ENCODE data around the gene TRIM56. TPM values are rescaled to one million over a fixed set of nuclear protein-coding genes. Genes with fewer than 3 reads are reported as not detected.

Gene TRIM56
- total and polyA plus RNA-seq, 2 of the 13 experiments (the other 11 are each of a cell fraction or from before 2014, with no cell fraction given): 3.2 to 7.1 TPM

DNA sequence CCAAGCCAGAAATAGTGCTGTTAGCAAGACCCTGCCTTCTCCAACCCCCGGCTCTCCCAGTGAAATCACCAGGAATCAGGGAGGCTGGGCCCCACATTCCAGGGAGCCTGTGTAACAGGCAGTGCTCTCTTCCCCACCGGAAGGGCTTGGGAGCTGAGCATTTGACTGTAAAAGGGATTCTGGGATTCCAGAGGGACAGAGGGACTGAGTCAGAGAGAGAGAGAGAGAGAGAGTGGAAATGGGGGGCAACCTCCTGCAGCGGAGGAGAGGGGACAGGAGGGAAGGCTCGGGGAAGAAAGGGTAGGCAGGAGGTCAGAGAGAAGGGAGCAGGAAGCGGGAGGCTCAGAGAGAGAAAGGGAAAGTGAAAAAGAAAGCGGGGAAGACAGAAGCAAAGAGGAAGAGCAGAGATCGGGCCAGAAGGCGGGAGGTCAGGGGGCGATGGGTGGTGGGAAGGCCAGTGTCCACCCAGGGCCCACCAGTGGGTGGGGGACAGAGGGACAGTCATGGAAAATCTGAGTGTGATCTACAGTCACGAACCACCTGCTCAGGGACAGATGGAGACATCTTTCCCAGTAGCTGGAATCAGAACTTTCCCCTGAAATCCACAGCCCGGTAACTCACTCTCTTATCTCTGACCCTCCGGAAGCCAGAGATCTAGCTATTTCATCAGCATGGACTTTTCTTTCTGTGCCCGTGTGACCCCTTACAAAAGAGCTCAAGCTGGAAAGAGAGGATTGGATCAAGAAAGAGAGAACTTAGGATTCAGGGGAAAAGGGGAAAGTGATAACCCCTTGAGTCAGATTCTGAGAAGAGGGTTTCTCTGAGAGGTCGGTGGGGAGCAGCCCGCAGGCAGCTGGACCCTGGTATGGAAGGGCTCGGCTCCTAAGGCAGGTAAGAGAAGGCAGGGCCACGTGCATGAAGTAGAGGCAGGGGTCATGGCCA, 37.0 kb downstream of the TRIM56 start (continued):
- TF ChIP-seq TMF1 (CRISPR knock-in tag; IDR thresholded peaks at IDR 0.05; ENCODE audit: low read depth) (no peak), ZNF670 (CRISPR knock-in tag; IDR thresholded peaks at IDR 0.05; ENCODE audit: borderline replicate concordance) (0 out of 2 replicates have a peak, but pooled peaks have one; percentile 55), TRIM22 (IDR thresholded peaks at IDR 0.05) (no peak), JUNB (CRISPR knock-in tag; IDR thresholded peaks at IDR 0.05; ENCODE audit: borderline replicate concordance) (peak; percentile 54; the same call in 1 of the 2 replicates), RFXANK (CRISPR knock-in tag; IDR thresholded peaks at IDR 0.05) (no peak), ZNF564 (CRISPR knock-in tag; IDR thresholded peaks at IDR 0.05) (0 out of 2 replicates have a peak, but pooled peaks have one; percentile 36), ZNF816 (CRISPR knock-in tag; IDR thresholded peaks at IDR 0.05; ENCODE audit: borderline replicate concordance) (peak; percentile 73; the same call in 1 of the 2 replicates), KDM6A (CRISPR knock-in tag; IDR thresholded peaks at IDR 0.05; ENCODE audit: low read depth) (peak; percentile 74), TOPORS (CRISPR knock-in tag; IDR thresholded peaks at IDR 0.05) (no peak), LBX2 (CRISPR knock-in tag; IDR thresholded peaks at IDR 0.05; ENCODE audit: borderline replicate concordance) (no peak), ZNF20 (CRISPR knock-in tag; IDR thresholded peaks at IDR 0.05) (0 out of 2 replicates have a peak, but pooled peaks have one; percentile 65), EP300 (IDR thresholded peaks at IDR 0.05; ENCODE audit: low read depth in 2 of 2, low read length in 2 of 2) (peak in 1 of 2 experiments; percentile 74; a peak in 2 of 4 replicates), EP300 (CRISPR knock-in tag; IDR thresholded peaks at IDR 0.05; ENCODE audit: borderline replicate concordance) (peak; percentile 59; the same call in 1 of the 2 replicates), FOSL1 (CRISPR knock-in tag; IDR thresholded peaks at IDR 0.05; ENCODE audit: borderline replicate concordance) (peak; percentile 36; the same call in 1 of the 2 replicates), ZFAT (CRISPR knock-in tag; conservative IDR thresholded peaks at IDR 0.05) (no peak), PCBP2 (optimal IDR thresholded peaks at IDR 0.05; ENCODE audit: low read depth, low read length, poor library complexity, severe bottlenecking) (peak; percentile 64), HHEX (CRISPR knock-in tag; IDR thresholded peaks at IDR 0.05) (0 out of 2 replicates have a peak, but pooled peaks have one; percentile 7), ZNF549 (CRISPR knock-in tag; IDR thresholded peaks at IDR 0.05) (no peak), PREB (CRISPR knock-in tag; IDR thresholded peaks at IDR 0.05) (no peak), ZNF335 (CRISPR knock-in tag; IDR thresholded peaks at IDR 0.05) (no peak), CEBPB (IDR thresholded peaks at IDR 0.05; ENCODE audit: borderline replicate concordance, low read depth, low read length) (peak; percentile 50; the same call in 1 of the 2 replicates), ZFP37 (CRISPR knock-in tag; IDR thresholded peaks at IDR 0.05; ENCODE audit: borderline replicate concordance) (0 out of 2 replicates have a peak, but pooled peaks have one; percentile 22), ZNF547 (CRISPR knock-in tag; IDR thresholded peaks at IDR 0.05) (peak; percentile 46; the same call in 1 of the 2 replicates)
- TF ChIP-seq, protein P1, sequence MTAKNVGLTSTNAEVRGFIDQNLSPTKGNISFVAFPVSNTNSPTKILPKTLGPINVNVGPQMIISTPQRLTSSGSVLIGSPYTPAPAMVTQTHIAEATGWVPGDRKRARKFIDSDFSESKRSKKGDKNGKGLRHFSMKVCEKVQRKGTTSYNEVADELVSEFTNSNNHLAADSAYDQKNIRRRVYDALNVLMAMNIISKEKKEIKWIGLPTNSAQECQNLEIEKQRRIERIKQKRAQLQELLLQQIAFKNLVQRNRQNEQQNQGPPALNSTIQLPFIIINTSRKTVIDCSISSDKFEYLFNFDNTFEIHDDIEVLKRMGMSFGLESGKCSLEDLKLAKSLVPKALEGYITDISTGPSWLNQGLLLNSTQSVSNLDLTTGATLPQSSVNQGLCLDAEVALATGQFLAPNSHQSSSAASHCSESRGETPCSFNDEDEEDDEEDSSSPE (CRISPR knock-in tag; IDR thresholded peaks at IDR 0.05): 0 out of 2 replicates have a peak, but pooled peaks have one; percentile 12
- TF ChIP-seq, protein P2, sequence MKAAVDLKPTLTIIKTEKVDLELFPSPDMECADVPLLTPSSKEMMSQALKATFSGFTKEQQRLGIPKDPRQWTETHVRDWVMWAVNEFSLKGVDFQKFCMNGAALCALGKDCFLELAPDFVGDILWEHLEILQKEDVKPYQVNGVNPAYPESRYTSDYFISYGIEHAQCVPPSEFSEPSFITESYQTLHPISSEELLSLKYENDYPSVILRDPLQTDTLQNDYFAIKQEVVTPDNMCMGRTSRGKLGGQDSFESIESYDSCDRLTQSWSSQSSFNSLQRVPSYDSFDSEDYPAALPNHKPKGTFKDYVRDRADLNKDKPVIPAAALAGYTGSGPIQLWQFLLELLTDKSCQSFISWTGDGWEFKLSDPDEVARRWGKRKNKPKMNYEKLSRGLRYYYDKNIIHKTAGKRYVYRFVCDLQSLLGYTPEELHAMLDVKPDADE (CRISPR knock-in tag; IDR thresholded peaks at IDR 0.05): no peak
